Stomach smooth muscle (tissue), 2 donors: ENCODE results near the gene HBG1.
"Not testable (repeated sequence)": the region's sequence is repeated elsewhere in the genome, so short reads cannot be mapped to it uniquely, and the experiment has no call there.

Source experiments
- H3K27ac ChIP-seq: one replicate; pipeline ENCODE4 v1.7.0; 2013; ENCODE audit warnings: mild to moderate bottlenecking, low read length, inconsistent platforms
- H3K27me3 ChIP-seq, 2 donors: one replicate each; pipeline ENCODE4 v1.7.0; 2013; ENCODE audit warnings: low read length in 2 of 2; ENCODE audit not compliant: insufficient read depth in 2 of 2, control insufficient read depth in 1 of 2
- H3K36me3 ChIP-seq, 2 donors: one replicate each; pipeline ENCODE4 v1.7.0; 2013; ENCODE audit warnings: low read length in 2 of 2; ENCODE audit not compliant: control insufficient read depth in 2 of 2, insufficient read depth in 2 of 2
- H3K4me1 ChIP-seq: one replicate; pipeline ENCODE4 v1.7.0; 2013; ENCODE audit warnings: low read length; ENCODE audit not compliant: control insufficient read depth, insufficient read depth
- H3K4me3 ChIP-seq, 2 donors: one replicate each; pipeline ENCODE4 v1.7.0; 2013; ENCODE audit warnings: low read length in 2 of 2
- H3K9ac ChIP-seq, 2 donors: one replicate each; pipeline ENCODE4 v1.7.0; 2013; ENCODE audit warnings: low read length in 2 of 2, mild to moderate bottlenecking in 1 of 2
- H3K9me3 ChIP-seq, 2 donors: one replicate each; pipeline ENCODE4 v1.7.0; 2013; ENCODE audit warnings: low read length in 2 of 2; ENCODE audit not compliant: control insufficient read depth in 2 of 2
- donor health status: healthy.
- donor health status: Pancreatic carcinoma.

HBG1 gene

DNA sequence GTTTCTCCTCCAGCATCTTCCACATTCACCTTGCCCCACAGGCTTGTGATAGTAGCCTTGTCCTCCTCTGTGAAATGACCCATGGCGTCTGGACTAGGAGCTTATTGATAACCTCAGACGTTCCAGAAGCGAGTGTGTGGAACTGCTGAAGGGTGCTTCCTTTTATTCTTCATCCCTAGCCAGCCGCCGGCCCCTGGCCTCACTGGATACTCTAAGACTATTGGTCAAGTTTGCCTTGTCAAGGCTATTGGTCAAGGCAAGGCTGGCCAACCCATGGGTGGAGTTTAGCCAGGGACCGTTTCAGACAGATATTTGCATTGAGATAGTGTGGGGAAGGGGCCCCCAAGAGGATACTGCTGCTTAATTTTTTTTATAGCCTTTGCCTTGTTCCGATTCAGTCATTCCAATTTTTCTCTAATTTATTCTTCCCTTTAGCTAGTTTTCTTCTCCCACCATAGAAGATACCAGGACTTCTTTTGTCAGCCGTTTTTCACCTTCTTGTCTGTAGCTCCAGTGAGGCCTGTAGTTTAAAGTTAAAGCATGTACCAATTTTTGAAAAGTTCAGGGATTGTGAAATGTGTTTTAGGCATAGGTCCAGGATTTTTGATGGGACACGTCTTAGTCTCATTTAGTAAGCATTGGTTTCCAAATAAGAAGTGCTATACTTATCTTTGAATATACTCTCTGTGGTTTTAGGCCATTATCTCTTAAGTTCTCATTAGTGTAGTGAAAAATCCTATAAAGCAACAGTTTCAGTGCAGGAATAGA is 5.2 kb upstream of the HBG1 start, which contains the start of gene HBG2:
Gene HBG2 (minus strand): TSS at position 136 of the 768 bp plus-strand sequence. CDS start 53 bp downstream, at position 83.
- H3K4me3 ChIP-seq, H3K27me3 ChIP-seq, H3K27ac ChIP-seq, H3K9ac ChIP-seq, H3K36me3 ChIP-seq, H3K4me1 ChIP-seq, H3K9me3 ChIP-seq: not testable (repeated sequence)

- H3K4me1 ChIP-seq, H3K27ac ChIP-seq, H3K27me3 ChIP-seq, H3K9me3 ChIP-seq, H3K4me3 ChIP-seq, H3K36me3 ChIP-seq, H3K9ac ChIP-seq: not testable (repeated sequence)
Measured at GRCh38 chr11:5254023-5254422, 4.4 kb upstream of the HBG1 start.

- H3K4me1 ChIP-seq, result not testable (repeated sequence)
Measured at GRCh38 chr11:5253440-5253839, 3.8 kb upstream of the HBG1 start.

GRCh38 chr11:5252919-5253265 is 3.2 kb upstream of the HBG1 start:
- Histone ChIP-seq H3K4me3 (no peak overlapping the region), H3K9me3 (no peaks in the 10 kb centered on the region), H3K27me3 (no peaks in the 10 kb centered on the region), H3K27ac (no peak overlapping the region), H3K36me3 (no peaks in the 10 kb centered on the region), H3K4me1 (no peaks in the 10 kb centered on the region), H3K9ac (no peak overlapping the region)

More at GRCh38 chr11:5253440-5253839, 3.8 kb upstream of the HBG1 start:
- H3K27me3 ChIP-seq, H3K4me3 ChIP-seq, H3K27ac ChIP-seq, H3K36me3 ChIP-seq, H3K9me3 ChIP-seq, H3K9ac ChIP-seq: not testable (repeated sequence)

GRCh38 chr11:5252192-5252918 is 2.7 kb upstream of the HBG1 start:
- Histone ChIP-seq H3K9me3 (no peaks in the 10 kb centered on the region), H3K36me3 (no peaks in the 10 kb centered on the region), H3K27me3 (no peaks in the 10 kb centered on the region), H3K4me3 (no peak overlapping the region), H3K27ac (no peak overlapping the region), H3K9ac (no peak overlapping the region), H3K4me1 (no peaks in the 10 kb centered on the region)

DNA sequence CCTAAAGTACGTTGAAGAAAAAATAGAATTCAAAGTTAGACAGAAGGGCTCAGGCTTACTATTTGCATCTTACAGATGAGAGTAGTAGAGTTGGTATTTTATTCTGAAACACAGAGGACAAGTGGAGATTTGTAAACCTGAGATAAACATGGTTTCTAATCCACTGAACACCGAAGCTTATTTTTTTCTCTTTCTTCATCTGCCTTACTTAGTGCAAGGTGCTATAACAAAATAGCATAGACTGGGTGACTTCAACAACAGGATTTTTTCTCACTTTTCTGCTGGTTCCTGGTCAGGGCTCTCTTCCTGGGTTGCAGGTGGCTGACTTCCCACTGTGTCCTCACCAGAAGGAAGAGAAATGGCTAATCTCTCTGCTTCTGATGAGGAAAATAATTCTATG is 2.1 kb upstream of the HBG1 start:
- Histone ChIP-seq H3K27me3 (no peaks in the 10 kb centered on the region), H3K4me1 (no peaks in the 10 kb centered on the region), H3K4me3 (no peak overlapping the region), H3K9ac (no peak overlapping the region), H3K36me3 (no peaks in the 10 kb centered on the region), H3K27ac (no peak overlapping the region), H3K9me3 (no peaks in the 10 kb centered on the region)

DNA sequence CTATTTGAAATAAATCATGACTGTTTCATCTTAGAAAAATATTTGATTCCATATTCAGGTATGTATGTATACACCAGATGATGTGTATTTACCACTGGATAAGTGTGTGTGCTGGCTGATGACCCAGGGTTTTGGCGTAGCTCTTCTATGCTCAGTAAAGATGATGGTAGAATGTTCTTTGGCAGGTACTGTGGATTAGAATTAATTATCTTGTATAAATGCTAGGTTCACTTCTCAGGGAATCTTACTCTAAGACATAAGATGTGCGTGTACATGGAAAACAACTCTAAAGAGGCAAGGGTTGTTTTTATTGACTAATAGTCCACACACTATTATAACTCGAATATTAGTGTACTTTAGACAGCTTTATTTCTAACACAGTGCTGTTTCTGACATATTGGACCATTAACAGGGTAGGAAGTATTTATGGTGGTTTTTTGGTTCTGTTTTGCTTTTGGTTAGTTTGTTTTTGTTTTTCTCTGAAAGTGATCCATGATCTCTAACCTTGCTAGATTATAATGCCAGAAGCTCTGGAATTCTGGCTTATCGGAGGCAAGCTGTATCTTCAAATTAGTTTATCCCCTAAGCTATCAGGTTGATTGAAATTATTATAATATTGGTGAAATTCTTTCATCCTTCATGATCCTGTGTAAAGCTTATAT is 1.0 kb upstream of the HBG1 start:
- no peak overlapping the region for H3K27ac ChIP-seq

GRCh38 chr11:5248498-5248897 is 1.2 kb downstream of the HBG1 start:
- not testable (repeated sequence) for H3K4me1 ChIP-seq, H3K9me3 ChIP-seq, H3K27ac ChIP-seq, H3K27me3 ChIP-seq, H3K4me3 ChIP-seq, H3K9ac ChIP-seq, H3K36me3 ChIP-seq

More for the DNA sequence above, 1.0 kb upstream of the HBG1 start:
- H3K27me3 ChIP-seq, result no peaks in the 10 kb centered on the region
- H3K36me3 ChIP-seq, result no peaks in the 10 kb centered on the region
- H3K4me3 ChIP-seq, result no peak overlapping the region
- H3K4me1 ChIP-seq, result no peaks in the 10 kb centered on the region
- H3K9ac ChIP-seq, result no peak overlapping the region
- no peaks in the 10 kb centered on the region for H3K9me3 ChIP-seq

DNA sequence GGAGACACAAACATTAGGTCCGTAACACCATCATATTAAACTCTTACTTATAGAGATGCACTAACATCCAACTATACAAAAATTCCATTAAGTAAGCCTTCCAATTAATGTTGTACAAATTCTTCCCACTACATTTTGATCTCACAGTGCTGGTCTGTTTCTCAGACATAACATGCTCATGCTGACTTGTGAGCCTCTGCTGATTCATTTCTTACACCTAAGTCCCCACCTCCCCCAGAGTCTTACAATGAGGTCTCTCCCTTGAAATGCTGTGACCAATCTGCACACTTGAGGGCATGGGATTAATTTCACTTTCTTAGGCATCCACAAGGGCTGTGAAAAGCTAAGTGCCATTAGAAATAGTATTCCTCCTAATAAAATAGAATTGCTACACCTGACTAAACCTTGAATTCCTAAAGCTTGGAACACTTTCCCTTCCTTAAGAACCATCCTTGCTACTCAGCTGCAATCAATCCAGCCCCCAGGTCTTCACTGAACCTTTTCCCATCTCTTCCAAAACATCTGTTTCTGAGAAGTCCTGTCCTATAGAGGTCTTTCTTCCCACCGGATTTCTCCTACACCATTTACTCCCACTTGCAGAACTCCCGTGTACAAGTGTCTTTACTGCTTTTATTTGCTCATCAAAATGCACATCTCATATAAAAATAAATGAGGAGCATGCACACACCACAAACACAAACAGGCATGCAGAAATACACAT is 2.0 kb downstream of the HBG1 start:
- no peaks in the 10 kb centered on the region for H3K9me3 ChIP-seq
- no peaks in the 10 kb centered on the region for H3K4me1 ChIP-seq
- no peak overlapping the region for H3K9ac ChIP-seq
- no peak overlapping the region for H3K4me3 ChIP-seq
- H3K27me3 ChIP-seq, result peaks cover 0 to 2% of the 10 kb centered on the region in 2 donors
- no peaks in the 10 kb centered on the region for H3K36me3 ChIP-seq
- H3K27ac ChIP-seq, result no peak overlapping the region

- no peak overlapping the region for H3K27ac ChIP-seq
- H3K4me1 ChIP-seq, result no peaks in the 10 kb centered on the region
- H3K36me3 ChIP-seq, result no peaks in the 10 kb centered on the region
- no peaks in the 10 kb centered on the region for H3K9me3 ChIP-seq
- H3K27me3 ChIP-seq, result peaks cover 0 to 2% of the 10 kb centered on the region in 2 donors
- no peak overlapping the region for H3K4me3 ChIP-seq
- H3K9ac ChIP-seq, result no peak overlapping the region
Measured at GRCh38 chr11:5246772-5247471, 2.7 kb downstream of the HBG1 start.
